Sigmoid colon (tissue), 4 donors: ENCODE measurements around the gene ULK2.

Experiments
- CTCF ChIP-seq, 4 experiments: fragments of 450-650 bp in 3 of 4; fragments of 200-600 bp in 1 of 4; IDR thresholded peaks; one replicate each; pipeline ENCODE4 v1.5.1; 2016 to 2019; ENCODE audit warnings: antibody characterized with exemption in 4 of 4, mild to moderate bottlenecking in 3 of 4, moderate library complexity in 2 of 4
- EP300 ChIP-seq, 4 donors: sonication (generic); formaldehyde crosslinking; IDR thresholded peaks; one replicate each; pipeline ENCODE4 v1.6.1; 2017; ENCODE audit warnings: antibody characterized with exemption in 4 of 4

- TF ChIP-seq EP300 (IDR thresholded peaks at IDR 0.05): peak in 2 of 4 donors; percentile 19 to 49
- TF ChIP-seq CTCF (IDR thresholded peaks at IDR 0.05): no peak
These were observed 139.6 kb downstream of the ULK2 start for GRCh38 chr17:19728084-19728495.
